ENCODE data around the gene SCFD1. TPM values are rescaled to one million over a fixed set of nuclear protein-coding genes. Genes with fewer than 3 reads are reported as not detected.
"Not testable (repeated sequence)": the region's sequence is repeated elsewhere in the genome, so short reads cannot be mapped to it uniquely, and the experiment has no call there.

SCFD1 gene
- total RNA-seq, 1 donor from 2014 or later, result 76.1 TPM

DNA sequence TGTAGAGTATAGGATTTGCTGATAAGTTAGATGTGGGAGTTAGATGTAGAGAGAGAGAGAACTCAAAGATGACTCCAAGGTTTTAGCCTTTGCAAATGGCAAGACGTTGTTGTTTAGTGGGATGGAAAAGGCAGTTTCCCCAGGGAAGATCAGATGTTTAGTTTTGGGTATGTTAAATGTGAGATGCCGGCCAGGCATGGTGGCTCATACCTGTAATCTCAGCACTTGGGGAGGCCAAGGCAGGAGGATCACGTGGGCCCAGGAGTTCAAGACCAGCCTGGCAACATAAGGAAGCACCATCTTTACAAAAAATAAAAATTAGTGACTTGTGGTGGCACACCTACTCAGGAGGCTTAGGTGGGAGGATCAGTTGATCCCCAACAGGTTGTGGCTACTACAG is 33.5 kb downstream of the SCFD1 start:
- Mint-ChIP-seq H3K27me3 (ENCODE audit: low read depth) (no peaks in the 10 kb centered on the region), H3K9me3 (no peaks in the 10 kb centered on the region), H3K4me1 (ENCODE audit: low read depth) (no peaks in the 10 kb centered on the region), H3K36me3 (ENCODE audit: low read depth) (peaks cover 33% of the 10 kb centered on the region), H3K27ac (no peak overlapping the region), H3K4me3 (ENCODE audit: low read depth) (no peak overlapping the region)
- no peak for DNase-seq (ENCODE audit: low spot score)
- intact Hi-C loops (cut with micrococcal nuclease), result loop anchor here (2.0 kb wide), 1 partner anchor 251 kb away; no protein-coding TSS in a partner anchor

DNA sequence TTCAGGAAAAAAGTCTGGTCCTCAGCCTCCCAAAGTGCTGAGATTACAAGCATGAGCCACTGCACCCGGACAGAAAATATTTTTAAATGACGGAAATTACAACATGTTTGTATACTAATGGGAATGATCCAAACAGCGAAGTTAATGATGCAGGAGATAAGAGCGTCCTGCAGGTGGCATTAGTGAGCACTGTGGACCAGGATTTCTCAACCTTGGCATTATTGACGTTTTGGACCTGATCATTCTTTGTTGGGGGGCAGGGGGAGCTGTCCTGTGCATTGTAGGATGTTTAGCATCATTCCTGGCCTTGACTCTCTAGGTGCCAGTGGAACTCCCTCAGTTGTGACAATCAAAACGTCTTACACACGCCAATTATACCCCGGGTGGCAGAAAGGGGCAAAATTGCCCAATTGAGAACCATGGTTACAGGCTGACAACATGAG is 34.1 kb downstream of the SCFD1 start:
- intact Hi-C loops (cut with micrococcal nuclease), result loop anchor here (2.0 kb wide), 1 partner anchor 251 kb away; no protein-coding TSS in a partner anchor
- Mint-ChIP-seq H3K27ac (no peak overlapping the region), H3K4me1 (ENCODE audit: low read depth) (no peaks in the 10 kb centered on the region), H3K36me3 (ENCODE audit: low read depth) (peaks cover 35% of the 10 kb centered on the region), H3K4me3 (ENCODE audit: low read depth) (no peak overlapping the region), H3K9me3 (no peaks in the 10 kb centered on the region), H3K27me3 (ENCODE audit: low read depth) (no peaks in the 10 kb centered on the region)
- no peak for DNase-seq (ENCODE audit: low spot score)

DNA sequence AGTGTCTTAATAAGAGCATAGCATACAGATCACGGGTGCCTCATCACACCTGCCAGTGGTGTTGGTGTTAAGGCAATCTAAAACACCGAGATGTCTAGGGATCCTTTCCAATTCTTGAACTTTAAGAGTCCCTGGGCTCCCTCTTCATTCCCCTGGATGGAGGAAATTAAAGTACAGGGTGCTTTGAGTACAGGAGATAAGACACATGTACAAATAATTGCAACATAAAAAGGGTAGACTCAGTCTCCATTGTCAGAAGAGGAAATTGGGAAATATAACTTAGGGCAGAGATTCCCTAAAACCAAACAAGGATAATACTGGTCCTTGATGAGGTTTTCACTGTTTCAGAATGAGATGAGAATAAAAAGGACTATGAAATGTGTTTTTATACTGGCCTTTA is 34.9 kb downstream of the SCFD1 start:
- no peaks in the 10 kb centered on the region for H3K4me1 Mint-ChIP-seq (ENCODE audit: low read depth)
- no peaks in the 10 kb centered on the region for H3K27me3 Mint-ChIP-seq (ENCODE audit: low read depth)
- H3K9me3 Mint-ChIP-seq, result no peaks in the 10 kb centered on the region
- no peak overlapping the region for H3K4me3 Mint-ChIP-seq (ENCODE audit: low read depth)
- intact Hi-C loops (cut with micrococcal nuclease), result loop anchor here (2.0 kb wide), 1 partner anchor 250 kb away; no protein-coding TSS in a partner anchor
- no peak for DNase-seq (ENCODE audit: low spot score)
- peaks cover 32% of the 10 kb centered on the region for H3K36me3 Mint-ChIP-seq (ENCODE audit: low read depth)
- H3K27ac Mint-ChIP-seq, result no peak overlapping the region

- Mint-ChIP-seq H3K4me3 (ENCODE audit: low read depth) (no peak overlapping the region), H3K9me3 (no peaks in the 10 kb centered on the region), H3K27me3 (ENCODE audit: low read depth) (no peaks in the 10 kb centered on the region), H3K27ac (no peak overlapping the region), H3K4me1 (ENCODE audit: low read depth) (no peaks in the 10 kb centered on the region), H3K36me3 (ENCODE audit: low read depth) (peaks cover 37% of the 10 kb centered on the region)
- DNase-seq (ENCODE audit: low spot score), result no peak
- intact Hi-C loops (cut with micrococcal nuclease), result loop anchor here (2.0 kb wide), 1 partner anchor 249 kb away; no protein-coding TSS in a partner anchor
Measured at GRCh38 chr14:30657606-30658163, 35.6 kb downstream of the SCFD1 start.

DNA sequence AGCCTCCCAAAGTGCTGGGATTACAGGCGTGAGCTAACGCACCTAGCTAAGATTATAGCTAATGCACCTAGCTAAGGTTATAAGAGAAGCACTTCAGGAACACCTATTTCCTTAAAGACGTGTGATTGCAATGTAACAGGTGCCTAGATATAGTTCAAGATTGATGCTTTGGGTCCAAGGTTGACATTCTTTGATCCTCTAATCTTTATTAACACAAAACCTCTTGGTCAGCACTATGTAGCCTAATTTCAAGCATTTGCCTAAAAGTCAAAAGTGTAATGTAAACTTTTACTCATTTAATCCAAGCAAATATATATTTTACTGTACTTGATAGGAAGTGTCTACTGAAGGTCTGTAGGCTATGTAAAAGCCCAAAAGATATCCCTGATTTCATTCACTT is 36.5 kb downstream of the SCFD1 start:
- Mint-ChIP-seq H3K4me1 (ENCODE audit: low read depth) (no peaks in the 10 kb centered on the region), H3K9me3 (no peaks in the 10 kb centered on the region), H3K4me3 (ENCODE audit: low read depth) (no peak overlapping the region), H3K27ac (no peak overlapping the region), H3K27me3 (ENCODE audit: low read depth) (no peaks in the 10 kb centered on the region), H3K36me3 (ENCODE audit: low read depth) (peaks cover 37% of the 10 kb centered on the region)
- DNase-seq (ENCODE audit: low spot score), result no peak
- intact Hi-C loops (cut with micrococcal nuclease), result no loop called here

GRCh38 chr14:30669594-30669993 is 47.5 kb downstream of the SCFD1 start:
- intact Hi-C loops (cut with micrococcal nuclease), result no loop called here
- Mint-ChIP-seq H3K4me3 (ENCODE audit: low read depth) (no peak overlapping the region), H3K36me3 (ENCODE audit: low read depth) (peaks cover 28% of the 10 kb centered on the region), H3K27ac (no peak overlapping the region), H3K9me3 (peaks cover 16% of the 10 kb centered on the region), H3K27me3 (ENCODE audit: low read depth) (no peaks in the 10 kb centered on the region), H3K4me1 (ENCODE audit: low read depth) (peaks cover 2% of the 10 kb centered on the region)
- DNase-seq (ENCODE audit: low spot score), result no peak

DNA sequence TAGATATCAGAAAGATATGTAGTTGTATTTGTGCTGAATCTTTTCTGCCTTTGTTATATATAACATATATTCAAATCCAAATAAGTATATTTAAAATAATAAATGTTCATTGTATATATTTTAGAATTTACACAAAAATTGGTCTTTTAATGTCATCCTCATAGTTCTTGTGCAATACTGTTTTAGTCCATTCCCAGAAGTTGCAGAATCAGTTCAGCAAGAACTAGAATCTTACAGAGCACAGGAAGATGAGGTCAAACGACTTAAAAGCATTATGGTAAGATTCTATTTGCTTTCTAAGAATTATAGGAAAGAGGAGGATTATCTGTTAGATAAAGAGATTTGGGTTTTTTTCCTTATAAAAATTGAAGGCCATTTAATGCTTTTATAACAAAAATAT is 51.0 kb downstream of the SCFD1 start:
- H3K27me3 Mint-ChIP-seq (ENCODE audit: low read depth), result no peaks in the 10 kb centered on the region
- H3K4me1 Mint-ChIP-seq (ENCODE audit: low read depth), result peaks cover 2% of the 10 kb centered on the region
- H3K9me3 Mint-ChIP-seq, result no peaks in the 10 kb centered on the region
- peaks cover 26% of the 10 kb centered on the region for H3K36me3 Mint-ChIP-seq (ENCODE audit: low read depth)
- no peak for DNase-seq (ENCODE audit: low spot score)
- intact Hi-C loops (cut with micrococcal nuclease), result no loop called here
- no peak overlapping the region for H3K27ac Mint-ChIP-seq
- no peak overlapping the region for H3K4me3 Mint-ChIP-seq (ENCODE audit: low read depth)

DNA sequence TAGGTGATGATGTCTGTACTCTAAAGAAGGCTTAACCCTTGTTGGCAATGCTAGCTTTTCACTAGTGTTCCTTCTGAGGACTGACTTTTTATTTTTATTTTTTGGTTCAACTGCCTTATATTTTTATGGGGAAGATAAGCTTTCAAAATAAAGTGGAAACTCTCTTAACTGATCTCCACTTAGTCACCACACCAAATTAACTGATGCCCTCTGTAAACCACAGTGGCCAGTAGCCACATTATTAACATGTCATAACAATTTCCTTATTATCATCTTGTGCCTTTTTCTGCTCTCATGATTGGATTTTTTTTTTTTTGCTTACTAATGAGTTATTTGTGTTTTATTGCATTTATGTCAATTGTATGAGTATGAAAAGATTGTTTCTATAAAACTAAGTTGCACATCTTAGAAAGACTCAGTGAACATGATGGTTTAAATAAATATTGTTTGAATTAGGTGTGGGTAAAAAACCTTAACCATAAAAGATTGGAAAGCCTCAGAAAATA is 56.9 kb downstream of the SCFD1 start:
- intact Hi-C loops (cut with micrococcal nuclease), result no loop called here
- Mint-ChIP-seq H3K9me3 (peaks cover 4% of the 10 kb centered on the region), H3K27ac (no peak overlapping the region), H3K4me3 (ENCODE audit: low read depth) (no peak overlapping the region), H3K36me3 (ENCODE audit: low read depth) (peaks cover 39% of the 10 kb centered on the region), H3K27me3 (ENCODE audit: low read depth) (no peaks in the 10 kb centered on the region), H3K4me1 (ENCODE audit: low read depth) (peaks cover 3% of the 10 kb centered on the region)
- no peak for DNase-seq (ENCODE audit: low spot score)

GRCh38 chr14:30680036-30680435 is 57.9 kb downstream of the SCFD1 start:
- Mint-ChIP-seq H3K27me3 (ENCODE audit: low read depth) (no peaks in the 10 kb centered on the region), H3K9me3 (peaks cover 5% of the 10 kb centered on the region)

DNA sequence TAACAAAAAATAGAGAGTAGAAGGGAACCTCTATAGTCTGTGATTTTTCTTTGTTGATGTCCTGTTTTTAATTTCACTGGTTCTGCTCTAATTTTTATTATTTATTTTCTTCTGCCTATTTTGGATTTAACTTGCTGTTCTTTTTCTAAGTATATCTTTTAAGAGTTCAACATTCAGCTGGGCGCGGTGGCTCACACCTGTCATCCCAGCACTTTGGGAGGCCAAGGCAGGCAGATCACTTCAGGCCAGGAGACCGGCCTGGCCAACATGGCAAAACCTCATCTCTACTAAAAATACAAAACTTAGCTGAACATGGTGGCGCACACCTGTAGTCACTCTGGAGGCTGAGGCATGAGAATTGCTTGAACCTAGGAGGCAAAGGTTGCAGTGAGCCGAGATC is 58.7 kb downstream of the SCFD1 start:
- H3K4me3 Mint-ChIP-seq (ENCODE audit: low read depth); DNase-seq (ENCODE audit: low spot score); H3K27me3 Mint-ChIP-seq (ENCODE audit: low read depth); H3K27ac Mint-ChIP-seq; H3K4me1 Mint-ChIP-seq (ENCODE audit: low read depth); H3K9me3 Mint-ChIP-seq; intact Hi-C loops (cut with micrococcal nuclease): not testable (repeated sequence)
- peaks cover 40% of the 10 kb centered on the region for H3K36me3 Mint-ChIP-seq (ENCODE audit: low read depth)

More at GRCh38 chr14:30680036-30680435, 57.9 kb downstream of the SCFD1 start:
- Mint-ChIP-seq H3K27ac (no peak overlapping the region), H3K4me3 (ENCODE audit: low read depth) (no peak overlapping the region), H3K36me3 (ENCODE audit: low read depth) (peaks cover 40% of the 10 kb centered on the region), H3K4me1 (ENCODE audit: low read depth) (peaks cover 3% of the 10 kb centered on the region)
- intact Hi-C loops (cut with micrococcal nuclease), result no loop called here
- DNase-seq (ENCODE audit: low spot score), result no peak

- intact Hi-C loops (cut with micrococcal nuclease), result no loop called here
- Mint-ChIP-seq H3K4me3 (ENCODE audit: low read depth) (no peak overlapping the region), H3K27ac (no peak overlapping the region), H3K27me3 (ENCODE audit: low read depth) (no peaks in the 10 kb centered on the region), H3K36me3 (ENCODE audit: low read depth) (peaks cover 34% of the 10 kb centered on the region), H3K9me3 (peaks cover 5% of the 10 kb centered on the region), H3K4me1 (ENCODE audit: low read depth) (peaks cover 3% of the 10 kb centered on the region)
- DNase-seq (ENCODE audit: low spot score), result no peak
Measured at GRCh38 chr14:30681752-30682355, 59.7 kb downstream of the SCFD1 start.

DNA sequence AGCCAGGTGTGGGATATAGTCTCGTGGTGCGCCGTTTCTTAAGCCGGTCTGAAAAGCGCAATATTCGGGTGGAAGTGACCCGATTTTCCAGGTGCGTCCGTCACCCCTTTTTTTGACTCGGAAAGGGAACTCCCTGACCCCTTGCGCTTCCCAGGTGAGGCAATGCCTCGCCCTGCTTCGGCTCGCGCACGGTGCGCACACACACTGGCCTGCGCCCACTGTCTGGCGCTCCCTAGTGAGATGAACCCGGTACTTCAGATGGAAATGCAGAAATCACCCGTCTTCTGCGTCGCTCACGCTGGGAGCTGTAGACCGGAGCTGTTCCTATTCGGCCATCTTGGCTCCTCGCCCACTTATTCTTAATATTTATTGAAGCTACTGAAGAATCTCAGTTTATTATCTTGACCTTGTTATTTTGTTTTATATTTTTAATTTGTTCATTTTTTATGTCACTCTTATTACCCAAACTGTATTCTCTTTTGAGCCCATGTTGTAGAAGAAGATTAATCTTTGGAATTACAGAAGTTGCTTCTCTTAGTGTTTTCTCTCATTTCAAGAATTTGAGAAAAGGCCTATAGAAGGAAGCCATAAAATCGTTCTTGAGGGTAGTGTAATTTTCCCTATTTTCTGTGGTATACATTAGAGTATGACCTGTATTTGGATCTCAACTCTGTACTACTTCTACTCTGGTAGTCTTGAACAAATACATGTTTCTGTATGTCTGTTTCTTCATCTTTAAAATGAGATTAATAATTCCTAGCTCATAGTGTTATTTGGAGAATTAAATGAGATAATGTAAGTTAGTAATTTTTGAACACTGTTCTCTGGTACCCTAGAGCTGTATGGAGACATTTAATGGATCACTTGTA is 68.6 kb downstream of the SCFD1 start:
- peak overlapping the region; percentile 30 for H3K27ac Mint-ChIP-seq
- H3K4me3 Mint-ChIP-seq (ENCODE audit: low read depth), result peak overlapping the region; percentile 30
- H3K27me3 Mint-ChIP-seq (ENCODE audit: low read depth); H3K4me1 Mint-ChIP-seq (ENCODE audit: low read depth); intact Hi-C loops (cut with micrococcal nuclease); H3K9me3 Mint-ChIP-seq: not testable (repeated sequence)
- H3K36me3 Mint-ChIP-seq (ENCODE audit: low read depth), result peaks cover 14% of the 10 kb centered on the region
- DNase-seq (ENCODE audit: low spot score), result peak; percentile 32
